Measurements from ENCODE around the gene SYNGR1.

Gene SYNGR1

DNA sequence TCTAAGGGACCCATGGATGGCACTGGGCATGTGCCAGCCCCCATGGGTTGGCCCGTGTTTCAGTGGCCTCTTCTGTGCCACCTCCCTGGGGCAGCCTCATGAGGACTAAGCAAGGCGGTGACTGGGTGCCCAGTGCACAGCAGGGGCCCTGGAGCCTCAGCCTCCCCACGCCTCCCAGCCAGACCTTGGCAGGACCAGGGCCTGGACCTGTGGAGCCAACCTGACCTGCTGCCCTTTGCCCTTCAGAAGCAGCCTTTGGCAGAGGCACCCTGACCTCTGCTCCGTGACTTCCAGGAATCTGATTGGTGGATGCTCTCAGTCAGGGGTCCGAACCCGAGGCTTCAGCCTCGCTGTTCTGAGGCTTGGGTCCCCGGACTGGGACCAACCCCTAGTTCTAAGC is 25.0 kb downstream of the SYNGR1 start:
- no peak for DNase-seq

DNA sequence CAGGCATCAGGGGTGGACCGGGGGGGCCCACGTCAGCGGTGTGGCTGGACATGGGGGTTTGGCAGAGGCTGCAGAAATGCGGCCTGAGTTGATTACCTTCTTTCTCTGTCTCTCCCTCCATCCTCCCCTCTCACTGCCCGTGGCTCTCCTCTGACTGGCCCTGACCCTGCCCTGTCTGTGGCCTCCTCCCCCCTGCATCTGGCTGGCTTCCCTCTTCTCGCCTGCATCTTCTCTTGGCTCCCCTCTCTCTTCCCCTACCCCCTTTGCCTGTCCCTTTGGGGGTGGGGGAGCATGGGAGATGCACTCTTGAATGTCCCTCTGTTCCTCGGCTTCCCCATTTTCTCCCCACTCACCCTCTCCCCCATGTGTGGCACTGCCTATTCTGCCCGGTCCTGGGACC is 25.9 kb downstream of the SYNGR1 start:
- DNase-seq: no peak

GRCh38 chr22:39379756-39380730 is 30.3 kb downstream of the SYNGR1 start:
- DNase-seq: no peak

DNA sequence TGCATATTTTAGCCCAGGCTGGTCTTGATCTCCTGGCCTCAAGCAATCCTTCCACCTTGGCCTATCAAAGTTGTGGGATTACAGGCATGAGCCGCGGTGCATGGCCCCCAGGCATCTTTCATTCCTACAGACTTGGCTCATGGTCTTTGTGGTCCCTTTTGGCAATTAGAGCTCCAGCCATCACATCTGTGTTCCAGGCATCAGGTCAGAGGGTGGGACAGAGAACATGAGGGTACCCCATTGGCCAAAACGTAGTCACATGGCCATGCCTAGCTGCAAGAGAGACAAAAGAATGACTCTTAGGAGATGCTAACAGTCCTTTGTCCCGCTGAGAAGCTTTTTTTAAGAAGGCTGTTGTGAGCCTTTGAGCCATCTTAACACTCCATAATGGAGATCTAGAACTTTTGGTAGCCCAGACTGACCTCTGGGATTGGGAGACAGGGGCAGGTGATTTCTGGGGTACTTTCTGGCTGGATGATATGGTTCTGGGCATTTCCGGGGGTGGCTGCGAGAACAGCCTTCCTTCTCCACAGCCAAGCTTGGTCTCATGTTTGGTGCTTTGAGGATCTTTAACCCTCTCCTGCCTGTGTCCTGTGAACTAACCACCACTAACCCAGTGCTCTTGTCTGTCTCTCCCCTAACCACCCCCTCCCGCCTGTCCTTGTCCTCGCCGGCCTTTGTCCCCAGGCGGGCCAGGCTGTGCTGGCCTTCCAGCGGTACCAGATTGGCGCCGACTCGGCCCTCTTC is 31.4 kb downstream of the SYNGR1 start:
- DNase-seq: no peak

GRCh38 chr22:39381930-39382329 is 32.1 kb downstream of the SYNGR1 start:
- no peak for DNase-seq

DNA sequence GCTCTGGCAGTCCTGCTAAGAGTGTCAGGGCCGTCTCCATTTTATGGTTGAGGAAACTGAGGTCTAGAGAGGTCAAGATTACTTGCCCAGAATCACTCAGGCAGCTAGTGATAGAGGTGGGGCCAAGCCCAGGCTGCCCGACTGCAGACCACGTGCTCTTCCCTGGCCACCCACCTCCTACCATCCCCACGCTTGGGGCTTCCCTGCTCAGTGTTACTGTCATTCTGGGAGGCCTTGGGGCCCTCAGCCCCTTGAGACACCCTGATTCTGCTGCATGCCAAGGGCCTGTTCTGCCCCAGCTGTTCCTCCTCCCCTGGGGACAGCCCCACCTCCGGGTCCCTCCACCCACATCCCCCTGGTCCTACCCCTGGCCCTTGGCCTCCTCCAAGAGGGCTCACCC is 32.6 kb downstream of the SYNGR1 start:
- no peak for DNase-seq

DNA sequence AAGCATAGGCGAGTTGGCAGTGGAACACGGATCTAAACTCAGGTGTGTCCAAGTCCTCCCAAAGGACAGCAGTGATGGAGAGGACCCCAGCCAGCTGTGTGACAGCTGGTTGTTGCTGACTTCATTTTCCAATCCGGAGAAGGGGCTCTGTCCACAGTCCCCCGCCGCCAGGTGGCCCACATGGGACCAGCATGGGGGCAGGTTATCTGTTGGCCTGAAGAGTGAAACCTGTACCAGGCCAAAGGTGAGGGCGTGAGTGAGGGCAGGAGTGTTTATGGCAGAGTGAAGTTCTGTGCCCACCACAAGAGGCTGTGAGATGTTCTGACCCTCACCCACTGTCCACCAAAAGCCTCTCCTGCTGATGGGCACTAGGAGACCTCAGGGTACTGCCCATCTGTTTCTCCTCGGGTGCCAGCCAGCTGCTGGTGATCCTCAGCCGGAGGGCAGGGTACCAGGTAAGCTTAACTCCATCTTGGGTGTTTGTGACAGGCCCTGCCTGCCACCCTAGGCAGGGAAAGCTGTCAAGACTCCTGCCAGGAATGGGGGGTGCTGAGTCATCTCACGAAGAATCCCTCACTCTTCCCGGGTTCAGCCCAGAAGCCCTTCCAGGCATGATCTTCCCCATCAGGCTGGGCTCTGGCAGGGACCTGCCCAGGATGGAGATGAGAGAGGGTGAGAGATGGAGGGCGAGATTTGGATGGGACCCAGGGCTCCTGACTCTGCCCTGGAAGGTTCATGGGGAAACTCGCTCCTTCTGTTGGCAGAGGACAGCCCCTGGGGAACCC is 34.2 kb downstream of the SYNGR1 start:
- no peak for DNase-seq

DNA sequence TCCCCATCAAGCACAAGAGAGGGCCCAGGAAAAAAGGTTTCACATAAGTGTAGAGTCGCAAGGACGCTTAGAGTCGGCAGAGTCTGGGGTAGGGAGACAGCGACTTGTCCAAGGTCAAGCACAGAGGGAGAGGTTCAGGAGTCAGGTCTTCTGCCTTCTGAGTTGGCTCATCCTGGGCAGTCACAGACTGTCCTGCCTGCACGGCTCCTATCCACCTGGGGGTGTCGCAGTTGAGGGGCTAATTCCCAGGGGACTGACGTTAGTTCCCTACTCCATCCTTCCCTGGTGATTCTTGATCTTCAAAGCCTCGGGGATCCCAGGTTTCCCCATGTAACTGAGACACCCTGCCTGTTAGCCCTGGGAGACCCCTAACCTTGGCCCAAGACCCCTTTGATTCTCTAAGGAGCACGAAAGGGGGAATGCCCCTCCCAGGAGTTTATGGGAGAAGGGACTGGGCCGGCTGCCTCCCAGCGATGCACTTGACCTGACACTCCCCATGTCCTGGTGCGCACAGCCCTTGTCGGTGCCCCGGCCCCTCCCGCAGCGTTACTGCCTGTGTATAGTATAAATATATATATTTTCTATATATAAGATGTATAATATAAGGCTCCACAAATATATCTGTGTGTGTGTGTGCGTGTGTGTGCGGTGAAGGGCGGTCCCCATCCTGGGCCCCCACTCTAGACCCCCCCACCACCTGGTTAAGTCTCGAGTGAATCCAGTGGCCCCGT is 35.1 kb downstream of the SYNGR1 start:
- DNase-seq: no peak

DNA sequence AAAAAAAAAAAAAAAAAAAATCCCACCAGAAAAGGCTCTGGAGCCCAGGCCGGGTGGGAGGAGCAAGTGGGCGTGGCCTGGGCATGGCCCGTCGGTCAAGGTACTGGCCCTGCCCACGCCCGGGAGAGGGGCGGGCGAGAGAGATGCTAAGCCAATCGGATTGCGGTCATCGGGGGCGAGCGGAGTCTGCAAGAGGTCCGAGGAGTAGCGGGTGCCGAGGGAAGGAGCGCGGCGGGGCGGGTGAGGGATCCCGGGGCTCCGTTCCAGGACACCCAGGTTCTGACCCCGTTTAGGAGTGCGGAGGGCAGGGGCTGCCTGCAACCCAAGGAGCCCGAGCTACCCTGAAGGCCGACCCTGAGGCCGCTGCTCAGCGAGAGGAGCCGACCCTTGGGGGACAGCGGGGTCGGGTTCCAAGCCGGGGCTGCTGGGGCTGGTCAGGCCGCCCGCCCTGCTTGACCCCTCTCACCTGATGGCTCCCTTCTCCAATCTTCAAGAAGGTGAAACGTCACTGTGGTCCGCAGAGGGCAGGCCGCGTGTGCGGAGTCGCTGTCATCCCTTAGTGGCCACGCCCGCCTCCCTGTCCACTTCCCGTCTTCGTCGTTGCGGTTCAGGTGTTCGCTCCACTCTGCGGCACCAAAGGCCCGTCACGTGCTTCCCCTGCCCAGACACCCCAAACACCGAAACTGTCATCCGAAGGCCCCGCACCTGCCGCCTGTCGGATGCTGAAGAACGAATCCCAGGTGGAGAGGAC is 38.6 kb downstream of the SYNGR1 start:
- DNase-seq: peak; percentile 87

DNA sequence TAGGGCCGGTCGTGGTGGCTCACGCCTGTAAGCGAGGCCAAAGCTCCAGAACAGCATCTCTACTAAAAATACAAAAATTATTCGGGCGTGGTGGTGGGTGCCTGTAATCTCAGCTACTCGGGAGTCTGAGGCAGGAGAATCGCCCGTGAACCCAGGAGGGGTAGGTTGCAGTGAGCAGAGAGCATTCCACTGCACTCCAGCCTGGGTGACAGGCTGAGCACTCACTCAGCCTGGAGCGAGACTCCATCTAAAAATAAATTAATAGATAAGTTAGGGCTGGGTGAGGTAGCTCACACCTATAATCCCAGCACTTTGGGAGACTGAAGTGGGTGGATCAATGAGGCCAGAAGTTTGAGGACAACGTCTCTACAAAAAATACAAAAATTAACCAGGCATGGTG is 39.6 kb downstream of the SYNGR1 start:
- DNase-seq: no peak

- DNase-seq: no peak
Measured at GRCh38 chr22:39392341-39392948, 42.7 kb downstream of the SYNGR1 start.

DNA sequence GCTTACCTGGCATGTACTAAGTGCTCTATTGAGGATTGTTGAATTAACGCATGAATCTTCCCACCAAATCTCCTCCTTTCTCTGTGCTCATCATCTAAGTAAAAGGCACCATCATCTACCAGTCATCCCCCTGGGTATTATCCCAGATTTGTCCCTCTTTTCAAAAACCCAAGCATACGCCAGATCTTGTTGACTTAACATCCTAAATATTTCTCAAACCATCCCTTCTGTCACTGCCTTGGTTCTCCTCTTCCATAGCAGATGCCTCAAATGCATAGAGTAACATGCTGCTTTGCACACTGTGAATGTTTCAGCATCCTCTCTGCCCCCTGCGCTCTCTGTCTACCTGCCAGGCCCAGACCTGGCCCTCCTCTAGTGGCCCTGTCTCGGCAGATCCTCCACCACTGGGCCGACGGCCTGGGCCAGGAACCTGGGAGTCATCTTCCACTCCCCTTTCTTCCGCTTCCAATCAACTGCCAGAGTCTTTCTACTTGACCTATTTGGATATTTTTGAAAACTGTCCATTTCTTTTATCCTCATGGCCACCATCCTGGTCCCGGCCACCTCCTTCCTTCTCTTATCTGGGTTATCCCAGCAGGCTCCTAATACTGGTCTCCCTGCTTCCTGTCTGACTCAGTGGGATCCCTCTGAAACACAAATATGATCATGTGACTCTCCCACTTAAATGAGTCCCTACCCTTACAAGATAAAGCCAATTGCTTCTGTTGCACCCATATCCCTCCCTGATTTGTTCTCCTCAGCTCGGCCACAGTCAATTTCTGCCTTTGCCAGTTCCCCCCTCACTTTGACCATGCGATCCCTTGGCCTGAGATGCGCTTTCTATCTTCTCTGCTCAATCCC is 46.4 kb downstream of the SYNGR1 start:
- DNase-seq: no peak

DNA sequence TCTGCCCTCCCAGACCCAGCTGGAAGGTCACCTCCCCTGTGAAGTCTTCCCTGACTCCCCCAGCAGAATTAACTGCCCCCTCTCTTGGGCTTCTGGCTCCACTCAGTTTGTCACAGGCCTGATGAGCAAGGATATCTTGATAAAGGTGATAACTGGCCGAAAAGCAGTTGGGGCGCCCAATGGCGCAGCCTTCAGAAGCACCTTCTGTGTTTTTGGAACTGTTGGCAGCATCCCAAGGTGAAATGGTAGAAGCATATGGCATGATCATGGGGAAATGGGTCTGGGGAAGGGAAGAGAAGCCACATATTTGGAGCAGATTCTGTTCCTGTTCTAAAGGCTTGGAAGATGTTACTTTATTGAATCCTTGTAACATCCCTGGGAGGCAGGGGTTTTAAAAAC is 47.0 kb downstream of the SYNGR1 start:
- DNase-seq: no peak

- no peak for DNase-seq
Measured at GRCh38 chr22:39401301-39401631, 51.5 kb downstream of the SYNGR1 start.

DNA sequence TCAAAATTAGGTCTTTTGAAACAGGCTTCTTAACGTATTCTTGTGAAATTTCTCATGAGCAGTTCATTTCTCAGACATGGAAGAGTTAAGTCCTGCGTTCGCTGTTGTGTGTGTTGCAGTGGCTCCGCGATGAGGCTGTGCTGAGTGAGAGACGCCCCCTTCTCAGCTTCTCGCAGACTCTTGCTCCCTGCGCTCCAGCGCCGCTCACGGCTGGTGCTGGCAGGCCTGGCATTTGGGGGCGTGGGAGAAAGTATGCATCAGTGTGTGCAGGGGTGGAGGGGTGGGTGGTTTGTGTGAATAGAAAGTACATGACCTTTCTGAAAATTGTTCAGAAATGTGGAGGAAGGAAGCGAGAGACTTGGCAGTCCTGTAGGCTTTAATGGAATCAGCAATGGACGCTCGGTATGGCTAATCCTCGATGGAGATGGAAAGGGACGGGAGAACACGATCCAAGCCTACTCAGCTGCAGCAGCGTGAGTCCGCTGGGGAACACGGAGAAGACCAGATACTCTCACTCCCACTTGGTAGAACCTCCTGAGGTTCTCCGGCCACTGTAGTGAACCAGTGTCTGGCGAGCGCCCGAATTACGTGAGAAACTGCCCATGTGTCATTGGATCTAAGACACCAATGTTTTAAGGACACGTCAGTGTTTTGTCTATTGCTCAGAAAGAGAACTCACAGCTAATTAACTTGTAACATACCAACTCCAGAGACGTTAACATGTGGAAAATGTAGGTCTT is 55.7 kb downstream of the SYNGR1 start:
- no peak for DNase-seq

DNA sequence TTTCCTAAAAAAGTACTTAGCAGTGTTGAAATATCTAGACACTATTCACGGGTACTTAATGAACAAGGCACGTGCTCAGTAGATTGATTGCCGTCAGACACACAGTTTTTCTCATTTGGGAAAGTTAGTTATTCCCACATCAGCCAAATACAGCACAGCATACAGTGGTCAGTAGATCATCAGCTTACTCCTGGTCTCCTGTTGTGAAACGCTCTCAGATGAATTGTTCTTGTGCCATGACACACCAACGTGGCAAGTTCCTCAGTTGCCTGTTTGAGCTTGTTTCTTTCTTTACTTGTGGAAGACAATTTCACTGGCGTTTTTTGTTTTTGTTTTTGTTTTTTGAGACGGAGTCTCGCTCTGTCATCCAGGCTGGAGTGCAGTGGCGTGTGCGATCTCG is 58.4 kb downstream of the SYNGR1 start:
- no peak for DNase-seq

DNA sequence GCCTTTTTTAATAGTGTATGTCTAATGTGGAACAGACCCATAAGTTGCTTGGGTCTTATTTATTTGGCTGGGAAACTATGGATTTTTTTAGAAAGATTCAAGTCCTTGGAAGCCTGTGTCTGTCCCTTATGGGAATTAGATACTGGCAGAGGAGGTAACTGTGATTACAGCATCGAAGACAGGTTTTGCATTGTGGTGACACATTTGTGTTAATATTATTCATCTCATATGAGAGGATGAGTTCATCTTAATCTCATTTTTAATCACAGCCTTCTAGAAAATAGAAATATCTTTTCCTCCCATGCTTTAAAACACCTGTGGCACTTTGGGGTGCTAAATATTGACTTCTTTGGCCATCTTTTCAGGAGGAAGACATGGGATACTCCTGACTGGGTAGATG is 59.0 kb downstream of the SYNGR1 start:
- no peak for DNase-seq

- DNase-seq: no peak
Measured at GRCh38 chr22:39409516-39410029, 59.8 kb downstream of the SYNGR1 start.

DNA sequence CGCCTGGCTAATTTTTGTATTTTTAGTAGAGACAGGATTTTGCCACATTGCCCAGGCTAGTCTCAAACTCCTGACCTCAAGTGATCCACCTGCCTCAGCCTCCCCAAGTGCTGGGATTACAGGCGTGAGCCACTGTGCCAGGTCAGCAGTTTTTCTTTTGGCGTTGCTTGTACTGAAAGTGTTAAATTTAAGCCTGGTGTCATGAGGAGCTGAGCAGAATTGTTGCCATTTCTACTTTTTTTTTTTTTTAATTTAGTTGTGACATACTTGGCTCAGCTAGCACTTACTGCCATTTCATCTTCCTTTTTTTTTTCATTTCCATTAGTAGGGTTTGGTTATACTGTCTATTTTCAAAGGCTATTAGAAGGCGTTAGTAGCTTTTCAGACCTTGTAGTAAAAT is 60.5 kb downstream of the SYNGR1 start:
- no peak for DNase-seq
